ENCODE measurements around the gene RNPS1.
A peak's percentile ranks its signal among the peaks of the same experiment; 100 is the strongest.

Gene RNPS1

GRCh38 chr16:2233872-2234812 is 33.8 kb downstream of the RNPS1 start:
- DNase-seq: peak; percentile 80 to 97 (median 88)

DNA sequence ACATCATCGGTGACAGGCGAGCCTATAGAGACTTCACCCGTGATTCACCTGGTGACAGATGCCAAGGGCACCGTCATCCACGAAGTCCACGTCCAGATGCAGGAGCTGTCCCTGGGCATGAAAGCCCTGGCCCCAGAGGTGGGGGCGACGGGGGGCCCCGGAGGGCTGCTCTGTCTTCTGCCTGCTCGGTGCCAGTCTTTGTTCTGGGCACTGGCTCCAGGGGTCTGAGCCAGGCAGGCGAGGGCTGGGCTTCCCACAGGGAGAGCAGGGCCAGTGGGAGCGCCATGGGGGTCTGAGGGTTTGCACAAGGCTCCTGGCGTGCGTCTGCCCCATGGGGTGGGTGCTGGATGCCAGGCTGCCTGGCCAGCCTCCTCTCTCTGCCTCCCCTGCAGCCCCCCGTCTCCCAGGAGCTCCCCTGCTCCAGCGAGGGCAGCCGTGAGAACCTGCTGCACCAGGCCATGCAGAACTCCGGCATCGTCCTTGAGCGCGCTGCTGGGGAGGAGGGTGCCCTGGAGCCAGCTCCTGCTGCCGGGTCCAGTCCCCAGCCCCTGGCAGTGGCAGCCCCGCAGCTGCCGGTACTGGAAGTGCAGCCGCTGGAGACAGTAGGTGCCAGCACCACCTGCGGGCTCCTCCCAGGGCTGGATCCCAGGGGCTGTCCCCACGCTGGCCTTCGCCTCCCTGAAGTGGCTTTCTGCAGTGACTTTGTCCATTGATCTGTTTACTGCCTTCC is 34.7 kb downstream of the RNPS1 start:
- peak in 1 of 3 experiments; percentile 15 for DNase-seq

DNA sequence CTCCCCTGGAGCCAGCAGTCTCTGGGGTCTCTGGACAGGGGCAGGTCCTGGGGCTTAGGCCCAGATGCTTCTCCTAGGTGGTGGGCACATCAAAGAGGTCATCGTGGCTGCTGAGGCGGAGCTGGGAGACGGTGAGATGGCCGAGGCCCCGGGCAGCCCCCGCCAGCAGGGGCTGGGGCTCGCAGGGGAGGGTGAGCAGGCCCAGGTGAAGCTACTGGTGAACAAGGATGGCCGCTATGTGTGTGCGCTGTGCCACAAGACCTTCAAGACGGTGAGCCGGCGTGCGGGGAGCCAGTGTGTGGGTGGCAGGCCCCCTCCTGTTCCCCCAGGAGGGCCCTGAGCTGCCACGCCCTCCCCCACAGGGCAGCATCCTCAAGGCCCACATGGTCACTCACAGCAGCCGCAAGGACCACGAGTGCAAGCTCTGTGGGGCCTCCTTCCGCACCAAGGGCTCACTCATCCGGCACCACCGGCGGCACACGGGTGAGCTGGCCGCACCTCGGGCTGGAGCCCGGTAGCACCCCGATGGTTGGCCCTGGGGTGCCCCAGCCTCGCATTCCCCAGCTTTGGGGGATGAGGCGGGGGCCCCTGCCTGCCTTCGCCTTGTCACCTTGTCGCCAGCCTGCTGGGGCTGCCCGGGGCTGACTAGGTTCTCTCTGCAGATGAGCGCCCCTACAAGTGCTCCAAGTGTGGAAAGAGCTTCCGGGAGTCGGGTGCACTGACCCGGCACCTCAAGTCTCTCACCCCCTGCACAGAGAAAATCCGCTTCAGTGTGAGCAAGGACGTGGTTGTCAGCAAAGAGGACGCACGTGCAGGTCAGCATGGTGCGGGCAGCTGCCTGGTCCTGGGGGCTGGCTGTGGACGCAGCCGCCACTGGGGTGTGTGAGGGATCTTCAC is 35.6 kb downstream of the RNPS1 start:
- no peak for DNase-seq

DNA sequence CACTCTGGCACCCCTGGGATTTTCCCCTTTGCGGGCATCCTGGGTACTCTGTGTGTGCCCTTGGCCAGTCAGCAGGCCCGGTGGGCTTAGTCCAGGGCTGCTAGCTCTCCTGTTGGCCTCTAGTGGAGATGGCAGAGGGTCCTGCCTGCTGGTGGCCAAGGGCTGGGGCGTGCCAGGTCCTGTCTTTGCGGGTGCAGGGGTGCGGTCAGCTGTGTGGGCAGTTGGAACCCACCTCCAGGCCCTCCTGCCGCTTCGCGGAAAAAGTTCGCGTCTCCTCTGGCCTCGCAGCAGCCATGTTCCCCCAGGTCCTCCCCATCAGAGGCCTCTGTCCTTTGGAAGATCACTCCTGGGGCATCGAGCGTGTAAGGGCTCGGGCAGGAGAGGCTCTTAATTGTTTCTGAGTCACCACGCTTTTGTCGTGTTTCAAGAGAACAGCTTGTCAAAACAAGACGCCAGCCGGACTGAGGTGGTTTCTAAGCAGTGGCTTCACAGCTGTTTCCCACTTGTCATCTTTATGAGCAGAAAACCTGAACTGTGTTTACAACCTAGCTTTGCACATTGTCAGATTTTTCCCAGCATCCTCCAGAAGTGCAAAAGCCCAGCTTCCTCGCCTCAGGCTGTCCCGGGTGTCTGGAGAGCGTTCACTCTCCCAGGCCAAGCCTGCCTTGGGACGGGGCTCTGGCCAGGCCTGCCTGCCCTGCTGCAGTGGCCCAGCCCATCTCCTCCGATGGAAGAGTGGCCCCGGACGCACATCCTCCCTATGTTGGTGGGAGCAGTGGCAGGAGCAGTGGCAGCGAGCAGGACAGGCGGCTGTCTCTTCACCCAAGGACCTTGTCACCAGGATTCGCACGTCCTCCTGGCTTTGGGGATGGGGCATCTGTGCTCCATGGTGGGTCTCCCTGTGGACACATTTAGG is 36.7 kb downstream of the RNPS1 start:
- DNase-seq: peak; percentile 40 to 95 (median 75)

DNA sequence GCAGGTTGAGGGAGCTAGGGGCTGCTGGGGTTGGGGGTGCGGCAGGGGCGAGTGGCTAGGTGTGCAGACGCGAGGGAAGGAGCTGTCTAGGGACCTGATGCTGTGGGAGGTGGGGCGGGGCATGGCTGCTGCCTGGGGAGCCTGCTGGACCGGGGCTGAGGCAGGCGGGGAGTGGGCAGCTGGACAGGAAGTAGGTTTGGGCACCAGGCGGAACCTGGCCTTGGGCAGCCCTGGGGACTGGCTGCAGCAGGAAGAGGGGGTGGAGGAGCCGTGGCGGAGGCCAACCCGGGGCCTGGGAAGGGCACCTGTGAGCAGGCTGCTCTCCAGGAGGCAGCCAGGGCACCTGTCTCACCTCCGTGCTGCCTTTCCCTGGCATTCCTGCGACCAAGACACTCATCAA is 37.5 kb downstream of the RNPS1 start:
- peak in 2 of 3 experiments; percentile 17 to 29 for DNase-seq

DNA sequence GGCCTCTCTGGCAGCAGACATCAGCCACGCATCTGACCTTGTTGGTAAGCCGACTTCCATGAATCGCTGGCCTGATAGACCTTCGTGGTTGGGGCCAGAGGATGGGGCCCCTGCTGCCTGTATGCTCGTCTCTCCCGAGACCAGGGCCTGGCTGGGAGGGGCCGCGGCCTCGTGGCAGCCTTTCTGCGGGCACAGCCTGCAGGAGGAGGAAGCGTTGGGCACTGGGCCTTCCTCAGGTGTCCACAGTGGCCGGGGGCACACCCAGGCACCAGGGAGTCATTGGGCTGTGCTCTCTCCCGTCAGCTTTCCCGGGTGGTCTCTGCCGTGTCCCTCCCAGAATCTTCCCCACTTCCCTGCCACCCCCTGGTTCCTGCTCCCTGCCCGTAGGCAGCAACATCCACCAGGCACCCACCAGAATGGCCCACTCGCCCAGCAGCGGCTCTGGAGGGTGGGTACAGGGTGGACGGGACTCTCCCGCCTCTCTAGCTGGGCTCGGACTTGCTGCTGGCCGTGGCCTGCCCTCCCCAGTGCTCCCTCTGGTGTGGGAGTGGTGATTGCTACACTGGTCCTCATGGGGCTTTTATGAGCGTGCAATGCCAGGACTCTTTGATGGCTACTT is 38.2 kb downstream of the RNPS1 start:
- DNase-seq: no peak

DNA sequence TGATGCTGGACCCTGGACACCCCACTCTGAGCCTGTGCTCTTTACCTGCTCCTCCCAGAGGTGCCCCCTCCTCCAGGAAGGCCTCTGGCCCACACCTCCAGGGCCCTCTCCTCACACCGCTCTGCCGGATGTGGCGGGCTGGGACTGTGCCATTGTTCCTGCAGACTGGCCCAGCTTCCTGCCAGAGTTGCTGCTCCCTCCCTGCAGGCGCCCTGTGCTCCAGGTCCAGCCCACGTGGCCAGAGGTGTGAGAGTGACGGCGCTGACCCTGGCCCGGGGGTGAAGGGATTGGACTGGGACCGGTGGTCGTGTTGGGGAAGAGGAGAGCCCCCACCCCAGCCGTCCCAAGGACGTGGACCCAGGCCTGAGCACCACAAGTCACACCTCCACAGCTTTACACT is 38.8 kb downstream of the RNPS1 start:
- no peak for DNase-seq

GRCh38 chr16:2228161-2228824 is 39.6 kb downstream of the RNPS1 start:
- no peak for DNase-seq

DNA sequence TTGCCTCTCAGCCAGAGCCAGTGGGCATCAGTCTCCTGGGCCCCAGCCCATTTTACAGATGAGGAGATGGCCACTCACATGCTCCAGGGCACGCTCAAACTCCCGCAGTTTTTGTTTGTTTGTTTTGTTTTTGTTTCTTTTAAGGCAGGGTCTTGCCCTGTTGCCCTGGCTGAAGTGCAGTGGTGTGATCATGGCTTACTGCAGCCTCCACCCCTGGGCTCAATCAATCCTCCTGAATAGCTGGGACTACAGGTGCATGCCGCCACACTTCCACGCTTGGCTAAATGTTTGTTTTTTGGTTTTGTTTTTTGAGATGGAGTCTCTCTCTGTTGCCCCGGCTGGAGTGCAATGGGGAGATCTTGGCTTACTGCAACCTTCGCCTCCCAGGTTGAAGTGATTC is 41.0 kb downstream of the RNPS1 start:
- DNase-seq: no peak

GRCh38 chr16:2226245-2226793 is 41.6 kb downstream of the RNPS1 start:
- DNase-seq: no peak

DNA sequence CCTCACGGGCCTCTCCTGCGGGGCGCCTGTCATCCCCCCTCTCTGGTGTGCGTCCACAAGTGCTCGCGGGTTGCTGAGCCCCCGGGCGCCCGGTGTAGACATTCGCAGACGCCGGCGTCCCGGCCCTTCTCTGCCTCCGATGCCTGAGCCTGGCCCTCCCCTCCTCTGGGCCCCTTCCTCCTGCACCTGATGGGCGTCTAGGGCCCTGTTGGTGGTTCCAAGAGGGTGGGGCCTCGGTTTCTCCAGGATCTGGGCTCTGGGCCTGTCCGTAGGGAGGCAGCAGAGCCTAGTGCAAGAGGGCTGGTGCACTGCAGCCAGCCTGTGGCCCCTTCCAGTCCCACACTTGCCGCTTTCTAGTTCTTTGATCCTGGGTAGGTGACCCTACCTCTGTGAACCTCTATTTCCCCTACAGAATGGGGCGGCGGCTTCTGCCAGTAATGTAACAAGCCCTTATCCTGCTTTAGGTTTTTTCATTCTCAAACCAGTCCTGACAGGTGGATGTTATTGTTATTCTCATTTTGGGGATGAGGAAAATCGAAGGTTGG is 43.9 kb downstream of the RNPS1 start:
- DNase-seq: peak; percentile 64 to 70 (median 69)

DNA sequence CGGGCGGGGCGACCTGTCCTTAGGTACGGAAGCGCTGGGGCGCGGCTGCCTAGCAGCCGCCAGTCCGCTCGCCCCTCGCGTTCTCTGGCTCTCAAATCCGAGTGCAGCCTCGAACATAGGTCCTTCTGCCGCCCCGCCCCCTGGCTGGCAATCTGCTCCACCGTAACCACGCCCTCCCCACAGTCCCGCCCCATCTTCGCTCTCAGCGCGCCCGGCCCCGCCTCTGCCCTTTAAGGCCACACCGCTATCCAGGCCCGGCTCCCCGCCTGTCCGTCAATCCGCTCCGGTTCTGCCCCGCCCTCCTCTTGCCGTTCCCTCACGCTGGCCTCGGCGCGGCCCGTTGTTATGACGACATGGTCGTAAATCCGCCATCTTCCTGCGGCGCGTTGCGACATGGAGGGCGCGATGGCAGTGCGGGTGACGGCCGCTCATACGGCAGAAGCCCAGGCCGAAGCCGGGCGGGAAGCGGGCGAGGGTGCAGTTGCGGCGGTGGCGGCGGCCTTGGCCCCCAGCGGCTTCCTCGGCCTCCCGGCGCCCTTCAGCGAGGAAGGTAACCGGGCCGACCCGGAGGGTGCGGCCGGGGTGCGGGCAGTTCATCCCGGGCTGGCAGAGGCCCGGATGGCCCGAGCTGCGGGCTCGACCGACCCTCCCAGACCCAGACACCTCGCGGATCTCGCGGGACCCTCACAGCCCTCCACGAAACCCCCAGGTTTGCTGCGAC is 44.5 kb downstream of the RNPS1 start, which contains the start of gene E4F1:
Gene E4F1 (plus strand): TSS at position 371 of the 721 bp plus-strand sequence. CDS start 23 bp downstream, at position 394.
- DNase-seq: peak; percentile 98 to 100 (median 99)

- DNase-seq: no peak
These were observed 51.6 kb downstream of the RNPS1 start for GRCh38 chr16:2216330-2216729.

DNA sequence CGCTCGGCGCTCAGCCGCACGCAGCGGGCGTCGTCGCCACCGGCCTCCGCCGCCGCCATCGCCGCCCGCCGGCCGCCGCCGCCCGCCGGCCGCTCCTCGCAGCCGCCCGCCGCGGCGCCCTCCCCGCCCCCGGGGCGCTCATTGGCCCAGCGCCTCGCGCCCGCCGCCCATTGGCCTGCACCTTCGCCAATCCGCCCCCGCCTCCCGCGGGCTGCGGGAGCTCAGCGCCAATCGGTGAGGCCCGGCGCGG is 53.3 kb downstream of the RNPS1 start, which contains the start of gene PGP:
Gene PGP (minus strand): TSS at position 122 of the 250 bp plus-strand sequence. CDS start 63 bp downstream, at position 59.
- DNase-seq: no peak

DNA sequence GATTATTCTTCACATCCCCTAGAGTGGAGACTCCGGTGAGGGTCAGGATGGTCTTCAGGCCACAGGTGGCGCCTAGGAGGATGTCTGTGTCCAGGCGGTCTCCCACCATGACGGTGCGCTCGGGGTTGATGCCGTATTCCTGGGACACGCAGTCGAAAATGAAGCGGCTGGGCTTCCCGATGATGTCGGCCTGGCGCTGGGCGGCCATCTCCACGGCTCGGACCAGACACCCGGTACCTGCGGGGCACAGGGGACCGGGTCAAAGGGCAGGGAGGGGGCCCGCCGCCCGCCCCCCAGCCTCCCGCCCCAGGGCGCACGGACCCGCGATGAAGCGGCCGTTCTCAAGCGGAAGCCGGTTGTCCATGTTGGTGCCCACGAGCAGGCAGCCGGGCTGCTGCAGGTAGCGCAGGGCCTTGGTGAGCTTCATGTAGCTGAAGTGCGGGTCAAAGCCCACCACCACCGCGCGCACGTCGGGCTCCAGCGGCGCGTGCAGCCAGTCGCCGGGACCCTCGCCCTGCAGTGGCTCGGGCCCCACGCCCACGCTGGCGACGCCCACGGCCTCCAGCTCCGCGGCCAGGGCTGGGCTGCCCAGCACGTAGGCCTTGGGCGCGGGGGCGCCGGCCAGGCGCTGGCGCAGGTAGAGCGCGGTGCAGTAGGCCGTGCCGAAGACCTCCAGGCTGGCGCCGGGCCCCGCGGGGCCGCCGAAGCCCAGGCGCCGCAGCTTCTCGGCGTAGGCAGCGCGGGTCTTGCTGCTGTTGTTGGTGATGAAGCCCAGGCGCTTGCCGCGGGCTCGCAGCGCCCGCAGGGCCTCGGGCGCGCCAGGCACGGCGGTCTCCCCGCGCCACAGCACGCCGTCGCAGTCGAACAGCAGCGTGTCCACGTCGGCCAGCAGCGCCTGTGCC is 53.9 kb downstream of the RNPS1 start:
- peak in 2 of 3 experiments; percentile 41 to 79 for DNase-seq

DNA sequence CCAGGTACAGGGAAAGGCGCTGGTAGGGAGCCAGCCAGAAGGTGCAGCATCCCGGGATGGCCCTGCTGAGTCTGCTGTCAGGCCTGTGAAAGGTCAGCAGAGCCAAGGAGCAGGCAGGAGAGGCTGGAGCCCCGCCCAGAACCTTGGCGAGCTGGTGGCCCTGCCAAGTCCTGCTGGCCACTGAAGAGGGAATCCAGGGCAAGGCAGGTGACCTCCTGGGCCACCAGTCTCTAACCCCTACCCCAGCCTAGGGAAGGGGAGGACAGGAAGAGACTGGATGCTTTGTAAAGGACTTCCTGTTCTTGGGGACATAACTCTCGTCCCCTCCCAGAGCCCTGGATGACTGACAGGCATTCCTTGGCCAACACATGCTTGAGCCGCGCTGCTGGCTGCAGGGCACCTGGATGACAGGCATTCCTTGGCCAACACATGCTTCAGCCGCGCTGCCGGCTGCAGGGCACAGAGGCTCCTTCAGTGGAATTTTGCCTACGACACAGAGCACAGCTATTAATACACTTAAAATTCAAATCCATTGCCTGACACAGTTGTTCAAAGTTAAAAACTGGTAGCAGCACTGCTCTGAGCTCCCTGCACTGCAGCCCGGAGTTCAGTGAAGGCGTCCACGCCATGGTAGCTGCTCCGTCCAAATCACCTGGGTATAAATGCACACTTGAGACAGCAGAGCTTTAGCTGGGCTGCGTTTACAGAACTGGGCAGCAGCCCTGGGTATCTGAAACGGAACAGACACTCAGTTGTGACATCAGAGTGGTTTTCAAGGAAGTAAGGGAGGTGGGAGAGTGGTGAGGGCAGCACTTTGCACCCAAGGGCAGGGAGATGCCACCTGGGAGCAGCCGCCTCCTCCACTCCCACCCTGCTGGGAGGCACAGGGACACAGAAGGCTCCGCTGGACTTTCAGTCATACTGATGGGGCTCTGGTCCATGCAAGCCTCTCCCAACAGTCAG is 55.3 kb downstream of the RNPS1 start:
- DNase-seq: no peak

GRCh38 chr16:2211923-2212347 is 56.0 kb downstream of the RNPS1 start:
- DNase-seq: no peak
